Stimulated activated CD4-positive, alpha-beta T cell treated with anti-CD3 and anti-CD28 coated beads, Interleukin-1b, Interleukin-23, amount 100 ng/mL, for 48 hours (primary cell): ENCODE data around the gene RNF213.

Experiments
- DNase-seq: peaks from one replicate; pipeline ENCODE4 v3.0.0-alpha.2; 2020

RNF213 gene

DNA sequence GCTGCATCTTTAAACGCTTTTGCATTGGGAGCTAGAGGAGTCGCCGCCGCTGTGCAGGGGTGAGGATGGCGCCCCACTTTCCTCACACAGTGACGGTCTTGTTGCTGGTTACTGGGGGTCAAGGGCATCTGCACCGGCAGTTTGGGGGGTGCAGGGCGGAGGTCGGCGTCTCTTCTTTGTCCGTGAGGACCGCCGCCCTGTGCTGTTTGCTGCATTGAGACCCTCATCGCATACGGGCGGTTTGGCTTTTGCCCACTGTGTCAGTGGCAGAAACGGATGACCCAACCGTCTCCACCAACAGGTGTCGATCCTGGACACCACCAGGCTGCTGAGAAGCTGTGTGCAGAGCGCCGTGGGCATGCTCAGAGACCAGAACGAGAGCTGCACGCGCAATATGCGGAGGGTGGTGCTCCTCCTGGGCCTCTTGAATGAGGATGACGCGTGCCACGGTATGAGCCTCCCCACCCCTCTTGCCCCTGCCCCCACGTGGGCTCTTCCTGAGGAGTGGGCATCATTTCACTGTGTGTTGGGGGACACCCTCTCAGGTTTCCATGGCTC is 93.1 kb downstream of the RNF213 start:
- DNase-seq = no peak

DNA sequence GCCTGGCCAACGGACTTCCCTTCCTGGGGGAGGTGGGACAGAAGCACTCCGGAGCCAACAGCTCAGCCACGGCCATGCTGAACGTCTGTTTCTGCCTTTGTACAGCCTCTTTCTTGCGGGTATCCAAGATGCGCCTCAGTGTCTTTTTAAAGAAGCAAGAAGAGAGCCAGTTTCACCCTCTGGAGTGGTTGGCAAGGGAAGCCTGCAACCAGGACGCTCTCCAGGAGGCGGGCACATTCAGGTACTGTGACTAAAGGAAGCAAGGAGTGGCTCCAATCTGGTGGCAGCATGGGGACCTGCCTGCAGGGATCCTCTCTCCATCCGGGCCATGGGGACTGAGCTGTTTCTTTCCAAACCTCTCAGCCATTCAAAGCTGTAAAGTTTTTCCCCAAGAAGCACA is 93.7 kb downstream of the RNF213 start:
- DNase-seq = no peak

DNA sequence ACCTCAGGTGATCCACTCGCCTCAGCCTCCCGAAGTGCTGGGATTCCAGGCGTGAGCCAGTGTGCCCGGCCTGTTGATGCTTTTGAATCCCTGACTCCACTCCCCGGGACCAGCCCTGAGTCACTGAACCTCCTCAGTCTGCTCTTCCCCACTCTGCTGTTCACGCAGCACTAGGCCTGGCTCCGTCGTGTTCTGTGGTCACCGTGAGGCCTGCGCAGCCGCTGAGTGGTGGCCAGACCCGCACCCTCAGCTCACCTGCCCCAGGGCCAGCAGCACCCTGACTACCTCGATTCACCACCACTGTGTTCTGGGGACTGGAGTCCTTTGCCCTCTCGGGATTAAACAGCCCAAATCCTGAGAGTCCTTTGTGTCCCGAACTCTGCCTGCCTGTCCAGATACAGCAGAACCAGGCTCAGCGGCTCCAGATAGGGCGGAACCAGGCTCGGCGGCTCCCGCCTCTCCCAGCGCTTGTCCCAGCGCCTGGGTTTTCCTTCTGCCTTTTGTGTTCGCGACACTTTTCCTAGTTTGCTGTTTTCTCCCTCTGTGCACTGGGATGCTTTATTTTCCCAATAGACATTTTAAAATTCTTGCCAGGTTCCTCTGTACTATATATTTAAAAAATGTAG is 95.7 kb downstream of the RNF213 start:
- DNase-seq = no peak

DNA sequence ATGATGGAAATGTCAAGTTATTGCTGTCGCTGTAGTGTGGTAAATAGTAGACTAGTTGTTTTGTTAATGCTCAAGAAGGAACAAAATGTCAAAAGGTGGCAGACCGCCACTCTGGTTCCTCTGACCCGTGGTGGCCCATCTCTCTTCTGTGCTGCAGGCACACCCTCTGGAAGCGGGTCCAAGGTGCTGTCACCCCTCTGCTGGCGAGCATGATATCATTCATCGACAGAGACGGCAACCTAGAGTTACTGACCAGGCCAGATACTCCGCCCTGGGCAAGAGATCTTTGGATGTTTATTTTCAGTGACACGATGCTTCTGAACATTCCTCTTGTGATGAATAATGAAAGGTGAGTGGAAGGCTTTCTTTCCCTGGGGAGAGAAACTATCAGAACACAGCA is 97.5 kb downstream of the RNF213 start:
- DNase-seq = no peak

DNA sequence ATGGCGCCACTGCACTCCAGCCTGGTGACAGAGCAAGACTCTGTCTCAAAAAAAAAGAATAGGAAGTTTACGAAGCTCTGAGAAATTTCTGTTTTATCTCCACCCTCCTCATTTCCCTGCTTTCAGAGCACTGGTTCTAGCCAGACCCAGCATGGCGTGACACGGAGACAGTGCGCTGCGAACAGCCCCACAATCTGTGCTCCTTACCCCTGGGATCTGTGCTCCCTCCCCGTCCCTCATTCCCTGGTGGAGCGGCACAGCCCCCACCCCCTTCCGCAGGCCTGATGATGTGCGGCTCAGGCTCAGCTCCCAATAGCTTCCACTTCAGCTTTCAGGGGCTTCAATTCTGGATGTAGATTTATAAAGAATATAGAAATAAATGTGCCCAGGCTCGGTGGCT is 98.2 kb downstream of the RNF213 start:
- DNase-seq = no peak

DNA sequence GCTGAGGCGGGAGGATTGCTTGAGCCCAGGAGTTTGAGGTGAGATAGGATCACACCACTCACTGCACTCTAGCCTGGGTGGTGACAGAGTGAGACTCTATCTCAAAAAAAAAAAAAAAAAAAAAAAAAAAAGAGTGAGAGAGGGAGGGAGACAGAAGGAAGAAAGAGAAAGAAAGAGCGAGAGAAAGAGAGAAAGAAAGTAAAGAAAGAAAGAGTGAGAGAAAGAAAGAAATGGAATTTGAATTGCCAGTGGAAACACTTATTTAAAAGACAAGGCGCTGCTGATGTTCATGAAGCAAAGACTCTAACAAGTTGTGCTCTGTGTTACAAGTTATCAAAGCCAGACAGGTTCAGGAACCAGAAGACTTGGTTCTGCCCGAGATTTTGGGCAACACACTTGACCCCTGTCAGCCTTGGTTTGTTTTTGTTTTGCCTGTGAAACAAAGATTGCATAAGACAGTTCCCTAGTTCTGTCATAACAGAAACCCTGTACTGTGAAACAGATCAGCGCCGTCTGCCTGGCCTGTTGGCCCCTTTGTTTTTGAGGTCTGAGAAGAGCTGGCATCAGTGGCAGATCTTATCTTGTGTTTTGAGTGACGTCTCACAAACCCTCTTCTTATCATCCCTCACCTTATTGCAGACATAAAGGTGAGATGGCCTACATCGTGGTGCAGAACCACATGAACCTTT is 98.9 kb downstream of the RNF213 start:
- no peak for DNase-seq

DNA sequence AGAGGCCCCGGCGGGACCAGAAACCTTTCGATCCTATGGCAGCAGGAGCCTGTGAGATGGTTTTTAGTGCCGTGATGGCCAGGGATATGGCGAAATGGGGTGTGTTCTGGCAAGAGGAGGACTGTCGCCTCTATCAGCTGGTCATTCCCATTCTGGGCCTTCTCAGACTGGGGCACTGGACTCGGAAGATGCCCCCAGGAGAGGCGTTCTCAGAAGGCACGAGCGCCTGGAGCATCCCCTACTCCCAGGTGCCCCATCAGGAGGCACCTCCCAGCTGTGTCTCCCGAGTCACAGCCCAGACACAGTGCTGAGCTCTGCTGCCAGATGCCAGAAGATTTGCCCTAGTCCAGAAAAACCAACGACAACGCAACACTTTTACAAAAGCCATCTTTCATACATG is 99.7 kb downstream of the RNF213 start:
- DNase-seq = no peak

DNA sequence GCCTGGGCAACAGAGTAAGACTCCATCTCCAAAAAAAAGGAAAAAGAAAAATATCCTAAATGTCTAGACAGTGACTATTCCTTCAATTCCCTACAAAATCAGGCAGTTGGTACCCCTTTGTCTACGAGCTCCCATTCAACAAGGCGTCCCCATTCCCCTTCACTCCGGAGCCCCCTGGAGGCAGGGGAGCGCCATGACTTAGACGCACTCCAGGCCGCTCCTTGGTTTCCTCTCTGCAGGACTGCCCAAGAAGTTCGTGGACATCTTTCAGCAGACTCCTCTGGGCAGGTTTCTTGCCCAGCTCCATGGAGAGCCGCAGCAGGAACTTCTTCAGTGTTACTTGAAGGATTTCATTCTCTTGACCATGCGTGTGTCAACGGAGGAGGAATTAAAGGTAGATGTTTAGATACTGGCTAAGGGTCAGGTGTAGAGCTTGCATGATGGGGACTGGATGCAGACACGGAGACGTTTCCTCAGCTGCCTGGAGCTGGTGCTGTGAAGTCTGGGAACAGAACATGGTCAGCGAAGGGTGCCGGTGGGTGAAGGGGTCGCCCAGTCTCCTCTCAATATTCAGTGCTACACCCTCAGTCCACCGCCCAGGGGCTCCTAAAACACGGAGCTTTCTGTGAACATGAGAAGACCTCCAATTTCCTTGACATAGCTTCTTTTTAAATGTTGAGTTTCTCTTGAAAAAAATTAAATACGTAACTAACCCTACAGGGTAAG is 101.0 kb downstream of the RNF213 start:
- no peak for DNase-seq

DNA sequence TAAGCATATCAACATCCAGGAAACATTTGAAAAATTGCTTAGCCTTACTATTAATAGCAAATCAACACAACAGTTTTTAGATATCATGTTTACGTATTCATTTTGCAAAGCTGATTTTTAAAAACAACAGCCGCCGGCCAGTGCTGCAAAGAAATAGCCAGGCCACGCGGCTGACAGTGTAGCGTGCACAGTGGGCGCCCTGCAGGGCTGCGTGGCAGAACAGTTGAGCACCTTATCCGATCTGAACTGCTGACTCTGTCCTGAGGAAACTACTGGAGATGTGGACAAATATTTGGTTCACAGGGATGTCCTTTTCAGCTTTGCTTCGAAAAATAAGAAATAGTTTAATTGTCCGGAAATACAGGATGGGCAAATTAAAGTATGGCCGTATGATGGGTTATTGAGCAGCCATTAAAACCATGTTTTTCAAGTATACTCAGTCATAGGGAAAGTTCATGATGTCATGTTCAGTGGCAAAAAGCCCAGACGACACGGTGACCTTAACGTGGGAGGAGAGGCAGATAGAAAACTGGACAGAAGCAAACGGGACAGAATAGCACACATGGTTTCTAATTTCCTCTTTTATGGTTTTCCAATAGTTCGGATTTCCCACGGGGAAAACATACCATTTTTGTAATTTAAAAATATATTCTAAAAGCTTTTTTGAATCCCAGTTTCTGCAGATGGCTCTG is 101.9 kb downstream of the RNF213 start:
- no peak for DNase-seq

DNA sequence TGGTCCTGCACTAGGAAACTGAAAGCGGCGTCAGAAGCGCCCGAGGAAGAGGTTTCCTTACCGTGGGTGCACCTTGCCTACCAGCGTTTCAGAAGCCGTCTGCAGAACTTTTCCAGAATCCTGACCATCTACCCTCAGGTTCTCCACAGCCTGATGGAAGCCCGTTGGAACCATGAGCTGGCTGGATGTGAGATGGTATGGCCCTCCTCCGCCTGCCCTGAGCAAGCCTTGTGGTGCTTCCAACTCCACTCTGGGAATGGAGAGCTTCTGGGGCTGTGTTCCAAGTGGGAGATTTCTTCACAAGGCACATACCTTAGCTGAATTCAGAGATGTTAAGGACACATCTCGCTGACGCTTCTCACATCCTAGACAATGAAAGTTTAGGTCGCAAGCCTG is 102.5 kb downstream of the RNF213 start:
- no peak for DNase-seq

DNA sequence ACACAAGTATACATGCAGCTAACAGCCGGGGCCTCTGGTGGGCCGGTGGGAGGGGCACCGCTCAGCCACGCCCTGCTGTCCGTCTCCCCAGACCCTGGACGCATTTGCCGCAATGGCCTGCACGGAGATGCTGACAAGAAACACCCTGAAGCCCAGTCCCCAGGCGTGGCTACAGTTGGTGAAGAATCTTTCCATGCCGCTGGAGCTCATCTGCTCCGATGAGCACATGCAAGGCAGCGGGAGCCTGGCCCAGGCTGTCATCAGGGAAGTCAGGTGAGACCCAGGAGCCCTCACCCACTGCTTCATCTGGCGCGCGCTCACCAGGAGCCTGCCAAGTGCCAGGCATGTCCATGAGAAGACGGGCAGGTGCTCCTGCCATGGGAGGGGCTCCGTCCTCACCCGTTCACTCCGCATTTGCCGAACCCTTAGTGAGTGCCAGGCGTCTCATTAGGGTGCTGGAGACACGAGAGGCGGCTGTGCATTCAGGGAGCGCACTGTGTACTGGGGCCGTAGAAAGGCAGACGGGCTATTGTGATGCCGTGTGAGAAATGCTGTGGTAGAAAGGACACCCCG is 103.0 kb downstream of the RNF213 start:
- DNase-seq = no peak

DNA sequence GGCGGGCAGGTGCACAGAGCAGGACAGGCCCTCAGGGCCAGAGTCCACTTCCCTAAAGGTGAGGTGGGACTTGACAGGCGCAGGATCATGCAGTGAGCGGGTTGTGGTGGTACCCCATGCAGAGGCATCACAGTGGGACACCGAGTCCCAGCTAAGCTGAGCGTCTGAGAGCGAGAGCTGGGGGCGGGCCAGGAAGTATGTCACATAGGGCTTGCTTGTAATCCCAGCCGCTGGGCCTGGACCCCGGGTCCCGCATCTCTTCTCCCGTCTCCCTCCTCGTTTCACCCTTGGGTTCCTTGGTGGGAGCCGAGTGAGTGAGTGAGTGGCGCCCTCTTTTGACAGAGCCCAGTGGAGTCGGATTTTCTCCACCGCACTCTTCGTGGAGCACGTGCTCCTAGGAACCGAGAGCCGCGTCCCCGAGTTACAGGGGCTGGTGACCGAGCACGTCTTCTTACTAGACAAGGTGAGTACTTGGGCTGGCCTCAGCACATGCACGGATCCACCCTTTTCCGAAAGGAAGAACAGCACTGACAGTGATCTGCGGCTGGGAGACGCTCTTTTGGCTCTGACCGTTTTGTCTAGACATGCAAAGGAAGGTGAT is 103.5 kb downstream of the RNF213 start:
- DNase-seq = no peak

DNA sequence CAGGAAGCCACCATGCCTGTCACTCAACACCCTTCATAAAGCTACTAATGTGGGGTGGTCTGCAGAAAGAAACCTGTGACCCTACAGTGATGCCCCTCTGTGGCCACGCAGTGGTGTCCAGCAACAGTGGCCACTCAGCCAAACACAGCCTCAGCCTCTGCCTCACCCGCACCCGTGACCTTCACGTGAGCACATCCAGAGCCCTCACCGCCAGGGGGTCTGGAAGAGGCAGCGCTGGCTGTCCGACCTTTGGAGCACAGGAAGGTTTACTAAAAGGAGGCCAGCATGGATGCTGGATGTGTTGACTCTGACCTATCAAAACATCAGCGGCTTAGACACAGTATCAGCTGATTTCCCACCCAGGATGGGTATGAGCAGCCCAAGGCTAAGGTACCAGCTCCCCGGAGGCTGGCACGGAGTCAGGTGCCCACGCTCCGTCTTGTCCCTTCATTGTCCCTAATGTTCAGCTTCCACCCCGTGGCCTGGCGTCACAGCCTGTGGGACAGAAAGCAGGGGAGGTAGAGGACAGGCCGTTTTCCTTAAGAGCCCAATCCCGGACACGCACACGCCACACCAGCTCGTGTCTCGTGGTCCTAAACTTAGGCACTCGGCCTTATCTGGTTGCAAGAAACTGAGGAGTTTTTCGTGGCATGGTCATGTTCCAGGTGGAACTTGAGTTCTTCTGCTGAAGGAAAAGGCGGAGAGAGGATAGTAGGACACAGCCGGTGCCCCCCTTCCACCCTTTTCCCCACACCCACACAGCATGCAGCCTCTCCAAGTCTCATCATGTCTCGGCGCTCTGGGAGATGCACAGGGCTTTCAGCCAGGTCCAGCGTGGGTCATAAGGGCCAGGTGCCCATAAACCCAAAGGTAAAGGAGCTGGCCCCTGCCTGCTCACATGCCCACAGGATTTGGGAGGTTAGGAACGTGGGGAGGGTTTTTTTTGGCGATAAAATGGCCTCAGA is 104.6 kb downstream of the RNF213 start:
- no peak for DNase-seq

DNA sequence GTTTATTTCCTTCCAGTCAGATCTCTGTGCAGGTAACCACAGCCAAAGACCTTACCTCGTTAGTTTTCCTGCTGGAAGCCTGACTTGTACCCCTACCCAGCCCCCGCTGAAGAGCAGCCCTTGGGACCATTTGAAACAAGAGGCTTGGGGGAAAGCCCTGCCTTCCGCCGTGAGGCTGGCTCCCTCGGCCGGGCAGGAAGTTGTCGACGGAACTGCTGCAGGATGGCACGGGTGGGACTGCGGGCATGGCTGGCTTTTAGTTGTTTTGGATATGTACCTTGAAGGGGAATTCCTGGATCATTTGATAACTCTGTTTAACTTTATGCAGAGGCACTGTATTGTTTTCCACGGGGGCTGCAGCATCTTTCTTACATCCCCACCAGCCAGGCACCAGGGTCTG is 105.3 kb downstream of the RNF213 start:
- no peak for DNase-seq

DNA sequence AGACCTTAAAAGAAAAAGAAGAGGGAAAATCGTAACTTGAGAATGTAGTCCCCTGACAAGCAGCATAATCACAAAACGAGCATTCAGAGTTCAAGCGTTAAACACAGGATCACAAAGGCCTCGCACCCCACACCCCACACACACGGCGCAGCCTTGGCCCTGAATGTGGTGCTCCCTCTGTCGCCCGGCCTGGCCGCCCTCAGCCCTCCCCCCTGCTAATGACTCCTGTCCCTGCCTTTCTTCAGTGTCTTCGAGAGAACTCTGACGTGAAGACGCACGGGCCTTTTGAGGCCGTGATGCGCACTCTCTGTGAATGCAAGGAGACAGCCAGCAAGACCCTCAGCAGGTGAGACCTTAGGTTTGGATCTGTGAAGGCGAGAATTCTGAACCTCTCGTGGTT is 106.9 kb downstream of the RNF213 start:
- DNase-seq = no peak

DNA sequence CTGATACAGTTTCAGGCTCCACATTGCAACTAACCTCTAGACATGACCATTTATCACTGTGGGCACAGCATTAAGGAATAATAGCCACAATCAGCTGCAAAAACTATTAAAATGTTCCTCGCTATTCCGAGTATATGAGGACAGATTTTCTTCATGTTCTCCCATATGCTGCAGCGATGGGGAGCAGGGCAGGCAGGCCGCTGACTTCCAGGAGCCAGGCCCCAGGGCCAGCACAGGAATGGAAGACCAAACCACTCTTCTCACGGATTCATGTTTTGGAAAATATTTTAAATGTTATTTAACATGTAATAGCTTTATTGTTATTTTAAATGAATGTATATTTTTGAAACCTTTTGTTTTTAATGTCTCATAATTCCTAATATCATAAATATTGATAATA is 110.5 kb downstream of the RNF213 start:
- DNase-seq = no peak

DNA sequence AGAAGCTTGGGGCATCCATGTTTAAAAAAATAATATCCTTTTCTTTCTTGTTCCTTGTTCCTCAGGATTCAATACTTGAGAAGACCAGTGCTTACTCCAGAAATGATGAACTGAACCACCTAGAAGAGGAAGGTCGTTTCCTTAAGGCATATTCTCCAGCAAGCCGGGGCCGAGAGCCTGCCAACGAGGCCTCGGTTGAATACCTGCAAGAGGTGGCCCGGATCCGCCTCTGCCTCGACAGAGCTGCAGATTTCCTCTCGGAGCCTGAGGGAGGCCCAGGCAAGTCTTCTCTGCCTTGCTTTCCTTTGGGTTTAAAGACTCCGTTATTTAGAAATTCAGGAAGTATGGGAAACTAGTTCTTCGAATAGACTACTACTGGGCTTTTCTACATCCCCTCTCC is 111.8 kb downstream of the RNF213 start:
- DNase-seq = no peak

DNA sequence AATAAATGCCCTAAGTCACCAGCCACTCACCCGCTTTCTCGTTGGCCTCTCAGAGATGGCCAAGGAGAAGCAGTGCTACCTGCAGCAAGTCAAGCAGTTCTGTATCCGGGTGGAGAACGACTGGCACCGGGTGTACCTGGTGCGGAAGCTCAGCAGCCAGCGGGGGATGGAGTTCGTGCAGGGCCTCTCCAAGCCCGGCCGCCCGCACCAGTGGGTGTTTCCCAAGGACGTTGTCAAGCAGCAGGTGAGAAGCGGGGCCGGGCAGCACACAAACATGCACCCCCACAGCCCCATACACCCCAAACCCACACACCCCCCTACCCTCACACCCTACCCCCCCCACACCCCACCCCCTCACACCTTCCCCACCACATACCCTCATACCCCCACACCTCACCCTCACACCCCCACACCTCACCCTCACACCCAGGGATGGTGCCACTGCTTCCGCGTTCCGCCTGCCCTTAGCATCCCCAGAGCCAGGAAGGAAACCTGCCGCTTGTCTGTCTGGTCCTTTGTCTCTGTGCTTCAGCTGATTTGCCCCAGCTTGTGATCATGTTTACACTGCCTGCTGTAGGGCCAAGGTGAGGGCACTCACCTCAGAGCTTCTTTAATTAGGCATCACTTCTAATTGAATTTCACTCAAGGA is 112.4 kb downstream of the RNF213 start:
- DNase-seq = no peak

DNA sequence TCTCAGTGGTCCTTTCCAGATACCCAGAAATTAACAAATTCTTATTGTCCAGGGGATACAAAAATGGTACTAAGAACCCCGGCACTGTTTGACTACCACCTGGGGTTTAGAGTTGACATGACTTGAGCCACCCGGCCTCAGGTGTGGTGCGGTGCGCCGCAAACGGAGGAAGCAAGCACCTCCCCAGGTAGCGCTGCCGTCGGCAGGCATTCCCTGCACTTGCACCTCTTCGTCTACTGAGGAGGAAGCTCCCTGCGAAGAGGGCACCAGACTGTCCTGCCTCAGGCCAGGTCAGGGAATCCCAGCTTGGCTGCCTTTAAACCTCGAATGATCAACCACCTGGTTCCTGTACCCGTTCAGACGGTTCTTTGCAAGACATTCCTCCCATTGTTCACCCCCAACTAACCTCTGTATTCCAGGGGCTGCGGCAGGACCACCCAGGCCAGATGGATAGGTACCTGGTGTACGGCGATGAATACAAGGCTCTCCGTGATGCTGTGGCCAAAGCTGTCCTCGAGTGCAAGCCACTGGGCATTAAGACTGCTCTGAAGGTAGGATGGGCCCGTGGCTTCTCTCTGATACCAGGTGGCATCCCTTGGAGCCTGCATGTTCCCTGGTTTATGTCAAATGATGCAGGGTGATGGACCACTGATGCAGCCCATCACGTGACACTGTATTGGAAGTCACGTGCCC is 113.5 kb downstream of the RNF213 start:
- no peak for DNase-seq
